Measurements from ENCODE around the gene ADCY2. TPM values are rescaled to one million over a fixed set of nuclear protein-coding genes. Genes with fewer than 3 reads are reported as not detected.

The ADCY2 gene
- total and polyA plus RNA-seq, 2 of the 13 experiments (the other 11 are each of a cell fraction or from before 2014, with no cell fraction given): not detected

DNA sequence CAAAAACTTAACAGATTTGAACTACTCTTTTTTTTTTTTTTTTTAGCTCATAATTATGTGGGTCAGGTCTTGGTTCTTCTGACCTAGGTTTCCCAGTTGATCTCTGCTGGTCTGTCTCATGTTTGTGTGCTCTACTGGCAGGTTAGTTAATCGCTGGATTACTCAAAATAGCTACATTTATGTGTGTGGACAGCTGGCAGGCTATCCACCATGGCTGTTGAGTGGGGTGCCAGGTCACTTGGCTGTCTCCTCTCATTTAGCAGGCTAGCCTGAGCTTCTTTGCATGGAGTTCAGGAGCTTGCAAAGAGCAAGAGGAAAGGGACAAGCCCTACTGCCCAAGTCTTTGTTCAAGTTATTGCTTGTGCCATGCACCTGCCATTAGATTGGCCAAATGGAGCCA lies 9.3 kb downstream of the ADCY2 start:
- CTCF ChIA-PET (ENCODE audit: low intra/inter-chr PET ratio, low total read pairs): no interaction called here
- no peak for FAIRE-seq

More for the DNA sequence above, 9.3 kb downstream of the ADCY2 start:
- no peak for DNase-seq (ENCODE audit: low spot score)
- no TSS peak for BruUV-seq (replicated peaks)
- no peak overlapping the region for H3K9ac ChIP-seq (ENCODE audit: insufficient read depth, low read depth, low read length)
- no peaks in the 10 kb centered on the region for H4K20me1 ChIP-seq (ENCODE audit: insufficient read depth, low read length)
- H3K36me3 ChIP-seq (replicated peaks in 1 of 2; ENCODE audit: control insufficient read depth in 1 of 2, insufficient read depth in 2 of 2, low read length in 2 of 2): no peaks in the 10 kb centered on the region
- in situ Hi-C loops (cut with HindIII; ENCODE audit: extremely low pct_ligation_motif_present, low pct_unique_long_range_greater_than_20kb) (no loop called here), intact Hi-C loops (cut with micrococcal nuclease; ENCODE audit: unreplicated experiment) (no loop called here)
- no peak overlapping the region for H3K27ac ChIP-seq (ENCODE audit: extremely low read length, insufficient read depth, low read length)
- no peaks in the 10 kb centered on the region for H3K27me3 ChIP-seq (ENCODE audit: control insufficient read depth in 1 of 2, insufficient read depth in 2 of 2, low read length in 2 of 2)
- POLR2A ChIA-PET: no interaction called here
- TF ChIP-seq, protein P1, sequence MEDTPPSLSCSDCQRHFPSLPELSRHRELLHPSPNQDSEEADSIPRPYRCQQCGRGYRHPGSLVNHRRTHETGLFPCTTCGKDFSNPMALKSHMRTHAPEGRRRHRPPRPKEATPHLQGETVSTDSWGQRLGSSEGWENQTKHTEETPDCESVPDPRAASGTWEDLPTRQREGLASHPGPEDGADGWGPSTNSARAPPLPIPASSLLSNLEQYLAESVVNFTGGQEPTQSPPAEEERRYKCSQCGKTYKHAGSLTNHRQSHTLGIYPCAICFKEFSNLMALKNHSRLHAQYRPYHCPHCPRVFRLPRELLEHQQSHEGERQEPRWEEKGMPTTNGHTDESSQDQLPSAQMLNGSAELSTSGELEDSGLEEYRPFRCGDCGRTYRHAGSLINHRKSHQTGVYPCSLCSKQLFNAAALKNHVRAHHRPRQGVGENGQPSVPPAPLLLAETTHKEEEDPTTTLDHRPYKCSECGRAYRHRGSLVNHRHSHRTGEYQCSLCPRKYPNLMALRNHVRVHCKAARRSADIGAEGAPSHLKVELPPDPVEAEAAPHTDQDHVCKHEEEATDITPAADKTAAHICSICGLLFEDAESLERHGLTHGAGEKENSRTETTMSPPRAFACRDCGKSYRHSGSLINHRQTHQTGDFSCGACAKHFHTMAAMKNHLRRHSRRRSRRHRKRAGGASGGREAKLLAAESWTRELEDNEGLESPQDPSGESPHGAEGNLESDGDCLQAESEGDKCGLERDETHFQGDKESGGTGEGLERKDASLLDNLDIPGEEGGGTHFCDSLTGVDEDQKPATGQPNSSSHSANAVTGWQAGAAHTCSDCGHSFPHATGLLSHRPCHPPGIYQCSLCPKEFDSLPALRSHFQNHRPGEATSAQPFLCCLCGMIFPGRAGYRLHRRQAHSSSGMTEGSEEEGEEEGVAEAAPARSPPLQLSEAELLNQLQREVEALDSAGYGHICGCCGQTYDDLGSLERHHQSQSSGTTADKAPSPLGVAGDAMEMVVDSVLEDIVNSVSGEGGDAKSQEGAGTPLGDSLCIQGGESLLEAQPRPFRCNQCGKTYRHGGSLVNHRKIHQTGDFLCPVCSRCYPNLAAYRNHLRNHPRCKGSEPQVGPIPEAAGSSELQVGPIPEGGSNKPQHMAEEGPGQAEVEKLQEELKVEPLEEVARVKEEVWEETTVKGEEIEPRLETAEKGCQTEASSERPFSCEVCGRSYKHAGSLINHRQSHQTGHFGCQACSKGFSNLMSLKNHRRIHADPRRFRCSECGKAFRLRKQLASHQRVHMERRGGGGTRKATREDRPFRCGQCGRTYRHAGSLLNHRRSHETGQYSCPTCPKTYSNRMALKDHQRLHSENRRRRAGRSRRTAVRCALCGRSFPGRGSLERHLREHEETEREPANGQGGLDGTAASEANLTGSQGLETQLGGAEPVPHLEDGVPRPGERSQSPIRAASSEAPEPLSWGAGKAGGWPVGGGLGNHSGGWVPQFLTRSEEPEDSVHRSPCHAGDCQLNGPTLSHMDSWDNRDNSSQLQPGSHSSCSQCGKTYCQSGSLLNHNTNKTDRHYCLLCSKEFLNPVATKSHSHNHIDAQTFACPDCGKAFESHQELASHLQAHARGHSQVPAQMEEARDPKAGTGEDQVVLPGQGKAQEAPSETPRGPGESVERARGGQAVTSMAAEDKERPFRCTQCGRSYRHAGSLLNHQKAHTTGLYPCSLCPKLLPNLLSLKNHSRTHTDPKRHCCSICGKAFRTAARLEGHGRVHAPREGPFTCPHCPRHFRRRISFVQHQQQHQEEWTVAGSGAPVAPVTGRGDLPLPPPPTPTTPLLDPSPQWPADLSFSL (CRISPR knock-in tag; IDR thresholded peaks at IDR 0.05): no peak
- TF ChIP-seq, protein P2, sequence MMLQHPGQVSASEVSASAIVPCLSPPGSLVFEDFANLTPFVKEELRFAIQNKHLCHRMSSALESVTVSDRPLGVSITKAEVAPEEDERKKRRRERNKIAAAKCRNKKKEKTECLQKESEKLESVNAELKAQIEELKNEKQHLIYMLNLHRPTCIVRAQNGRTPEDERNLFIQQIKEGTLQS (CRISPR knock-in tag; IDR thresholded peaks at IDR 0.05): no peak
- no peak for TF ChIP-seq ZNF274 (CRISPR knock-in tag; IDR thresholded peaks at IDR 0.05)
- no peak for TF ChIP-seq SAFB2 (CRISPR knock-in tag; IDR thresholded peaks at IDR 0.05; ENCODE audit: borderline replicate concordance, low read depth)
- TF ChIP-seq, protein P3, sequence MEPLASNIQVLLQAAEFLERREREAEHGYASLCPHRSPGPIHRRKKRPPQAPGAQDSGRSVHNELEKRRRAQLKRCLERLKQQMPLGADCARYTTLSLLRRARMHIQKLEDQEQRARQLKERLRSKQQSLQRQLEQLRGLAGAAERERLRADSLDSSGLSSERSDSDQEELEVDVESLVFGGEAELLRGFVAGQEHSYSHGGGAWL (CRISPR knock-in tag; IDR thresholded peaks at IDR 0.05): no peak
- no peak for TF ChIP-seq RBM39 (IDR thresholded peaks at IDR 0.05; ENCODE audit: low read depth, low read length, poor library complexity, severe bottlenecking)
- no peak for TF ChIP-seq MEF2D (CRISPR knock-in tag; IDR thresholded peaks at IDR 0.05)
- TF ChIP-seq ZNF33A (CRISPR knock-in tag; IDR thresholded peaks at IDR 0.05; ENCODE audit: borderline replicate concordance): no peak
- H3K4me2 ChIP-seq (ENCODE audit: low read depth, low read length): no peak overlapping the region
- H3K4me3 ChIP-seq (replicated peaks in 1 of 3; ENCODE audit: insufficient read depth in 1 of 3, low read depth in 2 of 3, low read length in 3 of 3): no peak overlapping the region
- no peaks in the 10 kb centered on the region for H3K4me1 ChIP-seq (ENCODE audit: insufficient read depth, low read length)
- H3K9me3 ChIP-seq (ENCODE audit: low read length): no peaks in the 10 kb centered on the region
- no peak overlapping the region for H2AFZ ChIP-seq (ENCODE audit: low read length)
- WGBS (ENCODE audit: low lambda C conversion rate): 0% methylated on average over 1 of the region's 1 CpG
- ATAC-seq: no peak
- H3K79me2 ChIP-seq (ENCODE audit: insufficient read depth, low read length): no peaks in the 10 kb centered on the region
